BLaER1 treated with 17β-estradiol and CSF1 and Interleukin-3, amounts not matched to agents 10 nM and 100 nM (cell line): ENCODE measurements around the gene C20orf204.
"Not testable (repeated sequence)": the region's sequence is repeated elsewhere in the genome, so short reads cannot be mapped to it uniquely, and the experiment has no call there.

ENCODE experiments used
- H3K27ac ChIP-seq, 11 experiments: shearing (Covaris generic); formaldehyde crosslinking; 2 replicates each; pipeline ENCODE4 v1.8.1; 2022
- H3K27me3 ChIP-seq, 11 experiments: shearing (Covaris generic); formaldehyde crosslinking; 2 replicates each; pipeline ENCODE4 v1.8.1; 2022
- H3K36me3 ChIP-seq, 11 experiments: shearing (Covaris generic); formaldehyde crosslinking; 2 replicates each; pipeline ENCODE4 v1.8.1; 2022
- H3K4me1 ChIP-seq, 10 experiments: shearing (Covaris generic); formaldehyde crosslinking; 2 replicates each; pipeline ENCODE4 v1.8.1; 2022
- H3K4me2 ChIP-seq, 11 experiments: shearing (Covaris generic); formaldehyde crosslinking; 2 replicates each; pipeline ENCODE4 v1.8.1; 2022
- H3K4me3 ChIP-seq, 10 experiments: shearing (Covaris generic); formaldehyde crosslinking; 2 replicates each; pipeline ENCODE4 v1.8.1; 2022
- H3K9ac ChIP-seq, 11 experiments: shearing (Covaris generic); formaldehyde crosslinking; 2 replicates each; pipeline ENCODE4 v1.8.1; 2022
- H3K9me3 ChIP-seq, 11 experiments: shearing (Covaris generic); formaldehyde crosslinking; replicated peaks in 1 of 11; 2 replicates each; pipeline ENCODE4 v1.8.1; 2022
- H4K20me1 ChIP-seq, 11 experiments: shearing (Covaris generic); formaldehyde crosslinking; 2 replicates each; pipeline ENCODE4 v1.8.1; 2022
- Cebpa-rat ChIP-seq, 11 experiments: shearing (Covaris generic); IDR thresholded peaks; 2 replicates each; pipeline ENCODE4 v1.8.1; 2022

The C20orf204 gene

DNA sequence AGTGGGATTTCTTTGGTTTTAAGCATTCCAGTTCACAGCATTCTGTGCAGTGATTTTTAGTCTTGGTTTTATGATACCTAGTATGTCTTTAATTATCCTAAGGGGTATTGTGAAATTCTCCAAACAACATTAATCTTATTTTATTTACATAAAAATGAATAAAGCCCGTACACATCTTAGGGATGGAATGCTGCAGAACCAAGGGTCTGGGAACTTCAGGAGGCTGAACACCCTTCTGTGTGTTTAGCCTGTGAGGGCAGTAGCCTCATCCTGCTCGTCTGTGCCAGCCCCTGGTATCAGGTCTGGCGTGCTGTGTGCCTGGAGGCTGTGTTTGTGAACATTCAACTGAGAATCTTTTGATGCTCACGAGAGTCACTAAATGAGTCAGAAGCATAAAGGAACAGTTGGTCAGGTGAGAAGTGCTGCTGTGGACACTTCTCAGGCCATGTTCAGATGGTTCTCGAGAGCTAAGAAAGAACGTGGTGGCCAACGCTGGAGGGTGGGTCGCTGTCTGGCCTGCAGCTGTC, 25.2 kb upstream of the C20orf204 start:
- Histone ChIP-seq H3K4me3 (no peak overlapping the region), H3K4me1 (peaks cover 31 to 67% (median 58%) of the 10 kb centered on the region in 10 experiments), H3K4me2 (peak overlapping the region in 8 of 11 experiments; percentile 54 to 92 (median 82); a peak in 12 of 22 replicates), H3K36me3 (peaks cover 67 to 87% (median 79%) of the 10 kb centered on the region in 11 experiments), H4K20me1 (peaks cover 47 to 80% (median 61%) of the 10 kb centered on the region in 11 experiments; a peak in 21 of 22 replicates), H3K9ac (0 out of 22 replicates have a peak overlapping the region, but pooled peaks of 1 of the 11 experiments have one; percentile 11), H3K27ac (no peak overlapping the region), H3K27me3 (no peaks in the 10 kb centered on the region), H3K9me3 (peaks cover 0 to 14% (median 8%) of the 10 kb centered on the region in 11 experiments; a peak in 14 of 22 replicates)
- no peak for TF ChIP-seq Cebpa-rat (IDR thresholded peaks at IDR 0.05)

DNA sequence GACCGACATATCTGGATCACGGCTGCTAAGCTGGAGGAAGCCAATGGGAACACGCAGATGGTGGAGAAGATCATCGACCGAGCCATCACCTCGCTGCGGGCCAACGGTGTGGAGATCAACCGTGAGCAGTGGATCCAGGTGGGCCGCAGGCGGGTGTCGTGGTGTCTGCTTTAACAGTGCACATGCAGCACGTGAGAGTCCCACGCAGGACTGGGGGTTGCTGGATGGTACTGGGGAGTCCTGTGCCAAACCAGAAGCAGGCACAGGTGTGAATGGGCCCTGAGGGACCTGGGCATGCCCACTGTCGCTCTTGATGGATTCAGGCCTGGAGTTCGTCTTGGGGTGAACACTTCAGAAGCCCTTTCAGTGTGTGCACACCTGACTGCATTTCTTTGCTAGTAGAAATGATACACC, 24.6 kb upstream of the C20orf204 start:
- Histone ChIP-seq H3K27ac (no peak overlapping the region), H3K4me1 (peaks cover 25 to 61% (median 52%) of the 10 kb centered on the region in 10 experiments), H3K27me3 (no peaks in the 10 kb centered on the region), H3K9me3 (peaks cover 0 to 14% (median 8%) of the 10 kb centered on the region in 11 experiments; a peak in 14 of 22 replicates), H3K4me3 (no peak overlapping the region), H3K36me3 (peaks cover 69 to 87% (median 79%) of the 10 kb centered on the region in 11 experiments), H4K20me1 (peaks cover 44 to 80% (median 59%) of the 10 kb centered on the region in 11 experiments; a peak in 21 of 22 replicates), H3K4me2 (no peak overlapping the region), H3K9ac (no peak overlapping the region)
- no peak for TF ChIP-seq Cebpa-rat (IDR thresholded peaks at IDR 0.05)

DNA sequence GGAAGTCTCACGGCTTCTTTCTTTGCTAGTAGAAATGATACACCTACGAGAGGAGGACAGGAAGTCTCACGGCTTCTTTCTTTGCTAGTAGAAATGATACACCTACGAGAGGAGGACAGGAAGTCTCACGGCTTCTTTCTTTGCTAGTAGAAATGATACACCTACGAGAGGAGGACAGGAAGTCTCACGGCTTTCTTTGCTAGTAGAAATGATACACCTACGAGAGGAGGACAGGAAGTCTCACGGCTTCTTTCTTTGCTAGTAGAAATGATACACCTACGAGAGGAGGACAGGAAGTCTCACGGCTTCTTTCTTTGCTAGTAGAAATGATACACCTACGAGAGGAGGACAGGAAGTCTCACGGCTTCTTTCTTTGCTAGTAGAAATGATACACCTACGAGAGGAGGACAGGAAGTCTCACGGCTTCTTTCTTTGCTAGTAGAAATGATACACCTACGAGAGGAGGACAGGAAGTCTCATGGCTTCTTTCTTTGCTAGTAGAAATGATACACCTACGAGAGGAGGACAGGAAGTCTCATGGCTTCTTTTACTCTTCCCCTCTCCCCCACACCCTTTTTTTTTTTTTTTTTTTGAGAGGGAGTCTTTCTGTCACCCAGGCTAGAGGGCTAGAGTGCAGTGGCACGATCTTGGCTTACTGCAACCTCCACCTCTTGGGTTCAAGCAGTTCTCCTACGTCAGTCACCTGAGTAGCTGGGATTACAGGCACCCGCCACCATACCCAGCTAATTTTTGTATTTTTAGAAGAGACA, 23.4 kb upstream of the C20orf204 start:
- peaks cover 14 to 49% (median 41%) of the 10 kb centered on the region in 10 experiments for H3K4me1 ChIP-seq
- H4K20me1 ChIP-seq, result peaks cover 34 to 73% (median 51%) of the 10 kb centered on the region in 11 experiments; a peak in 20 of 22 replicates
- not testable (repeated sequence) for H3K27me3 ChIP-seq, H3K27ac ChIP-seq, H3K4me3 ChIP-seq, H3K4me2 ChIP-seq, H3K9ac ChIP-seq
- peaks cover 77 to 93% (median 87%) of the 10 kb centered on the region in 11 experiments for H3K36me3 ChIP-seq
- H3K9me3 ChIP-seq, result peaks cover 0 to 14% (median 8%) of the 10 kb centered on the region in 11 experiments; a peak in 14 of 22 replicates

DNA sequence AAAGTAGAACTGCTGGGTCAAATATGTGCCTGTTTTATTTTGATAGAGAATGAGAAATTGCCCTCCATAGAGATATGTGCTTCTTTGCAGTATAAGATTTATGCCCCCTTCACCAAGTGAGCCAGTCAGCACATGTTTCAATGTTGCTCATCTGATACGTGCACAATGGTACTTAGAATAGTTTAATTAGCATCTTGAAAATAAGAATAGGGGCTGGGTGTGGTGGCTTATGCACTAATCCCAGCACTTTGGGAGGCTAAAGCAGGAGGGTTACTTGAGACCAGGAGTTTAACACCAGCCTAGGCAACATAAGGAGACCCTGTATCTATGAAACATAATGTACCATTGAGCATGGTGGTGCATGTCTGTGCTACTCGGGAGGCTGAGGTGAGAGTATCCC, 20.3 kb upstream of the C20orf204 start:
- H4K20me1 ChIP-seq, result peaks cover 6 to 71% (median 34%) of the 10 kb centered on the region in 11 experiments; a peak in 19 of 22 replicates
- H3K4me3 ChIP-seq, result no peak overlapping the region
- H3K27me3 ChIP-seq, result no peaks in the 10 kb centered on the region
- H3K27ac ChIP-seq, result no peak overlapping the region
- no peak overlapping the region for H3K9ac ChIP-seq
- peaks cover 0 to 10% (median 8%) of the 10 kb centered on the region in 11 experiments; a peak in 14 of 22 replicates for H3K9me3 ChIP-seq
- no peak for TF ChIP-seq Cebpa-rat (IDR thresholded peaks at IDR 0.05)
- no peak overlapping the region for H3K4me2 ChIP-seq
- H3K4me1 ChIP-seq, result peaks cover 0 to 19% (median 10%) of the 10 kb centered on the region in 10 experiments; a peak in 14 of 20 replicates
- H3K36me3 ChIP-seq, result peaks cover 85 to 93% (median 90%) of the 10 kb centered on the region in 11 experiments

DNA sequence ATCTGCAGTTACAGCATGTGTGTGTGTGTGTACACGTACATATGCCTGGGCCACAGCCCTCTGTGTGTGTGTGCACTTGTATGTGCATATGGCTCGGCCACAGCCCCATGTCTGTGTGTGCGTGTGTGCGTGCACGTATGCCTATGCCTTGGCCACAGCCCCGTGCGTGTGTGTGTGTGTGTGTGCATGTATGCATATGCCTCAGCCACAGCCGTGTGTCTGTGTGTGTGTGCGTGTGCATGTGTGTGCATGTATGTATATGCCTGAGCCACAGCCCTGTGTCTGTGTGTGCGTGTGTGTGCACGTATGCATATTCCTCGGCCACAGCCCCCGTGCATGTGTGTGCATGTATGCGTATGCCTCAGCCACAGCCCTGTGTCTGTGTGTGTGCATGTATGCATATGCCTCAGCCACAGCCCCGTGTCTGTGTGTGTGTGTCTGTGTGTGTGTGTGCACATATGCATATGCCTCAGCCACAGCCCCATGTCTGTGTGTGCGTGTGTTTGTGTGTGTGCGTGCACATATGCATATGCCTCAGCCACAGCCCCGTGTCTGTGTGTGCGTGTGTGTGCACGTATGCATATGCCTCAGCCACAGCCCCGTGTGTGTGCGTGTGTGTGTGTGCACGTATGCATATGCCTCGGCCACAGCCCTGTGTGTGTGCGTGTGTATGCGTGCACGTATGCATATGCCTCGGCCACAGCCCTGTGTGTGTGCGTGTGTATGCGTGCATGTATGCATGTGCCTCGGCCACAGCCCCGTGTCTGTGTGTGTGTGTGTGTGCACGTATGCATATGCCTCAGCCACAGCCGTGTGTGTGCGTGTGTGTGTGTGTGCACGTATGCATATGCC, 14.6 kb upstream of the C20orf204 start:
- no peak overlapping the region for H3K27ac ChIP-seq
- peaks cover 95 to 100% (median 100%) of the 10 kb centered on the region in 11 experiments for H3K36me3 ChIP-seq
- H3K9me3 ChIP-seq, result no peaks in the 10 kb centered on the region
- H3K27me3 ChIP-seq, result no peaks in the 10 kb centered on the region
- no peak for TF ChIP-seq Cebpa-rat (IDR thresholded peaks at IDR 0.05)
- peaks cover 10 to 89% (median 43%) of the 10 kb centered on the region in 11 experiments; a peak in 19 of 22 replicates for H4K20me1 ChIP-seq
- no peak overlapping the region for H3K4me3 ChIP-seq
- H3K4me2 ChIP-seq, result no peak overlapping the region
- H3K9ac ChIP-seq, result no peak overlapping the region
- H3K4me1 ChIP-seq, result no peaks in the 10 kb centered on the region

DNA sequence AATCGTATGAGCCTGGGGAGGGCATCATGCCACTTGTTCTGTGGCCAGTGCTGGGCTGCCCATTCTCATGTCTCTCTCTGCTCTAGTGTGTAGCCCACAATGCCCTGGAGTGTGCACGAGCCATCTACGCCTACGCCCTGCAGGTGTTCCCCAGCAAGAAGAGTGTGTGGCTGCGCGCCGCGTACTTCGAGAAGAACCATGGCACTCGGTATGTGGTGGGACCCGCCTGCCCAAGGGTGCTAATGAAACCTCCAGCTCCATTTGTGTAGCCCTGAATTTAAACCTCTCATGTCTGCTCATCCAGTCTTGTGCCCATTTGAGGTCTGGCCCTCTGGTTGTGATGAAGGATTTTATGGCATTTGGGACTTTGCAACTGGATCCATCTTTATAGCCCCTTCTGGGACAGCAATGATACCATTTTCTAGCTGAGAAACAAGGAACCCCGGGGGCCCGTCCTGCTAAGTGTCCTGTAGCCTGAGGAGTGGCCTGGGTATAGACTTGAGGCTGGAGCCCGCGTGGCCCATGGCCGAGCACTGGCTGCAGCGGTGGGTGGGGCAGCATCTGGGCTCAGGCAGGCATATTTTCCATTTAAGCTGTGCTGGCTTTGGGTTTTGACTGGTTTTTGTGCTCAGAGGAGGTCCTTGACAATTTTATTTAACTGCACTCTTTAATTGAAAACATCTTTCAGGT, 13.2 kb upstream of the C20orf204 start:
- peaks cover 99 to 100% (median 100%) of the 10 kb centered on the region in 11 experiments for H3K36me3 ChIP-seq
- no peak overlapping the region for H3K27ac ChIP-seq
- no peaks in the 10 kb centered on the region for H3K9me3 ChIP-seq
- no peaks in the 10 kb centered on the region for H3K27me3 ChIP-seq
- H4K20me1 ChIP-seq, result peaks cover 10 to 87% (median 46%) of the 10 kb centered on the region in 11 experiments; a peak in 19 of 22 replicates
- no peak overlapping the region for H3K9ac ChIP-seq
- no peak overlapping the region for H3K4me3 ChIP-seq
- no peak for TF ChIP-seq Cebpa-rat (IDR thresholded peaks at IDR 0.05)
- no peaks in the 10 kb centered on the region for H3K4me1 ChIP-seq
- H3K4me2 ChIP-seq, result no peak overlapping the region

DNA sequence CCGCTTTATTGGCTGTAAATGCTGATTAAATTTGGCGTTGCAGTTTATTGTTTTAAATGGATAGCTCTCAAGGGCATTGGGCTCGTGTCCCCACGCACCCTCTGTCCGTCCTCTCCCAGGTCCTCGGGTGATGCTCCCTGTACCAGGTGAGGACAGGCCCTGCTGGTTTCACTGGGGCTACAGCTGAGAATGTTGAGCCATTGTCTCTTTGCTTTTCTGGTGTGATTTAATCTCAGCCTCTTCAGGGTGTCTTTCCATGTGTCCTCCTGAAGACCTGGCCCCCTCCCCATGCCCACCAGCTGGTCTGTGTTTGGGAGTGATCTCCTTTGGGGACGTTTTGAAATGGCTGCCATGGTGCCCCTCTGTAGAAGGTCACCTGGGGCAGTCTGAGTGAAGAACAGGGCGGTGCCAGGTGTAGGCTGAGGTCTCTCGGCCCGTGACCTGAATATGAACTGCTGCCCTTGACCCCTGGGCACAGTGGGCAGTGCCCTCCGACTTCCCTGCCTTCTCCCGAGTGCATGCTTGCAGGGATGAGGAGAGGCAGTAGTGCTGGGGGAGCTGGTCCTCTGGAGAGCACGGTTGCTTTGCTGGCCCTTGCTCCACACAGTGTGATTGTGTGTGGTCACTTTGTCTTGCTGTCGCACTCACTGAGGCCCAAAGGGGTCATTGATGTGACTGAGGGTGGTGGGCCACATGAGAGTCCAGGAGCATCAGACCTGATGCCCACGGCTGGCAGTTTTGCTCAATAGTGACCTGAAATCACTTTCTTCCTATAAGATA, 12.4 kb upstream of the C20orf204 start:
- H3K36me3 ChIP-seq, result peaks cover 99 to 100% (median 100%) of the 10 kb centered on the region in 11 experiments

More for the DNA sequence above, 12.4 kb upstream of the C20orf204 start:
- no peak overlapping the region for H3K27ac ChIP-seq
- no peaks in the 10 kb centered on the region for H3K9me3 ChIP-seq
- H3K27me3 ChIP-seq, result no peaks in the 10 kb centered on the region
- H4K20me1 ChIP-seq, result peaks cover 10 to 88% (median 53%) of the 10 kb centered on the region in 11 experiments; a peak in 20 of 22 replicates
- no peak overlapping the region for H3K4me3 ChIP-seq
- H3K4me1 ChIP-seq, result no peaks in the 10 kb centered on the region
- TF ChIP-seq Cebpa-rat (IDR thresholded peaks at IDR 0.05), result no peak
- no peak overlapping the region for H3K4me2 ChIP-seq
- no peak overlapping the region for H3K9ac ChIP-seq
